ENCODE measurements around the gene IKZF4. TPM values are rescaled to one million over a fixed set of nuclear protein-coding genes. Genes with fewer than 3 reads are reported as not detected.
A peak's percentile ranks its signal among the peaks of the same experiment; 100 is the strongest.

IKZF4 gene
- total and polyA plus RNA-seq, 8 donors = 1.8 to 5.0 (median 3.1) TPM

DNA sequence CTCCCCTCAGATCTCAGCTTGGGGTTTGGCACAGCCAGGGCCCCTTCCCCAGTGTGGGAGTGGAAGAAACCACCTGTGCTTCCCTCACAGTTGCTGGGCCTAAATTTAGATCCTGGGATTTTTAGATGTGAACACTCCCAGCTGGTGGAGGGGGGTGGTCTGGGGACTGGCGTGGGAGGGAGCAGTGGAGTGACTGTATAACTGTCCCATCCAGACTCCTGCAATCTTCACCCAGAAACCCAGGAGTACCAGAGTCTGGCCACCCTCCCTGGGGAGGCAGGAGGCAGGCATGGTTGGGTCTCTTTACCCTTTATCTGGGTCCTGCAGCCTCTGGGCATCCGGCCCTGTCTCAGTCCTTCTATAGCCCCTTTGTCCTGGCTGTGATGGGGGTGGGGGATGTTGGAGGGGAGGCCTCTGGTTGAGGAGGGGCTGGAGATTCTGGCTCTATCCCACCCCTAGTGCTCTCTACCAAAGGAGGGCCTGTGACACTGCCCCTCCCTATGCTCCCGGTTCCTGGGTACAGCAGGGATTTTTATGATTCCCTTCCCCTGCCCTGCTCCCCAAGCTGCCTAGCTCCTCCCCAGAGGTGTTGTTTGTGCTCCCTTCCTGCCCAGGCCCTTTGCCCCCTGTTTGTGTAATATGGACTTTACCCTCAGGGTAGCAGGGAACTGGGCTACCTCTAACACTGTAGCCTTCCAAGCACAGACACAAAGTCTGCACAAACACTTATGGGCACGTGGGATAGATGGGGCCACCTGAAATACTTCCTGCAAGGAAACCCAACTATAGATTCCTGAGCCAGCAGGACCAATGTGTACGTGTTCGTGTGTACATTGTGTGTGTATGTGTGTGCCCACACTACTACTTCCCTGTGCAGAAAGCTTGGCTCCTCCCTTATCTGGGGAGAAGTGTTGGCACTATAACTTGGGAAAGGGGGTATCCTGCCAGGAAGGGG lies 60.8 kb downstream of the IKZF4 start:
- 10 to 17% methylated on average over 6 of the region's 6 CpGs for WGBS, 2 donors
- Histone ChIP-seq H3K4me1 (peaks cover 11 to 22% (median 22%) of the 10 kb centered on the region in 3 donors), H3K27ac (peak overlapping the region; percentile 94 to 97 (median 96)), H3K27me3 (no peaks in the 10 kb centered on the region), H3K9me3 (no peaks in the 10 kb centered on the region), H3K36me3 (peaks cover 0 to 10% (median 0%) of the 10 kb centered on the region in 3 donors), H3K4me3 (peak overlapping the region; percentile 43 to 91 (median 76))
- FAIRE-seq (no peak), DNase-seq (peak; percentile 60 to 79 (median 61)), ATAC-seq (peak; percentile 7 to 42 (median 37))
- TF ChIP-seq, protein P1, sequence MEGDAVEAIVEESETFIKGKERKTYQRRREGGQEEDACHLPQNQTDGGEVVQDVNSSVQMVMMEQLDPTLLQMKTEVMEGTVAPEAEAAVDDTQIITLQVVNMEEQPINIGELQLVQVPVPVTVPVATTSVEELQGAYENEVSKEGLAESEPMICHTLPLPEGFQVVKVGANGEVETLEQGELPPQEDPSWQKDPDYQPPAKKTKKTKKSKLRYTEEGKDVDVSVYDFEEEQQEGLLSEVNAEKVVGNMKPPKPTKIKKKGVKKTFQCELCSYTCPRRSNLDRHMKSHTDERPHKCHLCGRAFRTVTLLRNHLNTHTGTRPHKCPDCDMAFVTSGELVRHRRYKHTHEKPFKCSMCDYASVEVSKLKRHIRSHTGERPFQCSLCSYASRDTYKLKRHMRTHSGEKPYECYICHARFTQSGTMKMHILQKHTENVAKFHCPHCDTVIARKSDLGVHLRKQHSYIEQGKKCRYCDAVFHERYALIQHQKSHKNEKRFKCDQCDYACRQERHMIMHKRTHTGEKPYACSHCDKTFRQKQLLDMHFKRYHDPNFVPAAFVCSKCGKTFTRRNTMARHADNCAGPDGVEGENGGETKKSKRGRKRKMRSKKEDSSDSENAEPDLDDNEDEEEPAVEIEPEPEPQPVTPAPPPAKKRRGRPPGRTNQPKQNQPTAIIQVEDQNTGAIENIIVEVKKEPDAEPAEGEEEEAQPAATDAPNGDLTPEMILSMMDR (IDR thresholded peaks at IDR 0.05) = no peak
- intact Hi-C loops (cut with DNase I) = no loop called here

GRCh38 chr12:56082382-56082781 lies 61.5 kb downstream of the IKZF4 start:
- FAIRE-seq = no peak
- intact Hi-C loops (cut with DNase I) = no loop called here
- H3K27ac ChIP-seq = peak overlapping the region; percentile 11 to 97 (median 60)
- H3K4me1 ChIP-seq = peaks cover 18 to 29% (median 28%) of the 10 kb centered on the region in 3 donors
- TF ChIP-seq, protein P1 (IDR thresholded peaks at IDR 0.05) = no peak
- WGBS, 2 donors = 22 to 44% methylated on average over 2 of the region's 2 CpGs
- H3K36me3 ChIP-seq = peaks cover 0 to 10% (median 0%) of the 10 kb centered on the region in 3 donors
- no peaks in the 10 kb centered on the region for H3K9me3 ChIP-seq
- peak overlapping the region in 2 of 4 donors; percentile 86 to 91 for H3K4me3 ChIP-seq
- no peak for DNase-seq
- no peaks in the 10 kb centered on the region for H3K27me3 ChIP-seq
- ATAC-seq = no peak

DNA sequence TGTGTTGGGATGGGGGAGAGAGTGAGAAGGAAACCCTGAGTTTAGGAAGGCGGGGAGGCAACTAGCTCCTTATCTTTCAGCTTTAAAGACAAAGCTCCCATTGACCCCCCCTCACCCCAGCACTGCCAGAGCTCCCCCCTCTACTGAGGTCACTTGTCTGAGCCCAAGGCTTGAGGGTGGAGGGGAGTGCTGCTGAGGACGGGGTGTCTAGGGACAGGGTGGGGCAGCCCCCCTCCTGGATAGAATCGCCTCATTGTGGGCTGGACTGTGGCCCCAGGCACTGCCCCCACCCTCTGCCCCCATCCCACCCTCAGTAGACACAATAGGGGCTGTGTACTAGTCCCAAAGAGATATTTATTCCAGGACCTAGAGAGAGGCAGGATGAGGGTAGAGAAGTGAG lies 62.1 kb downstream of the IKZF4 start:
- ATAC-seq (no peak), DNase-seq (no peak), FAIRE-seq (no peak)
- intact Hi-C loops (cut with DNase I) = no loop called here
- TF ChIP-seq, protein P1 (IDR thresholded peaks at IDR 0.05) = no peak
- peaks cover 20 to 31% (median 30%) of the 10 kb centered on the region in 3 donors for H3K4me1 ChIP-seq
- peaks cover 0 to 16% (median 0%) of the 10 kb centered on the region in 3 donors for H3K36me3 ChIP-seq
- H3K27ac ChIP-seq = peak overlapping the region in 3 of 4 donors; percentile 11 to 97 (median 96)
- WGBS, 2 donors = 26 to 28% methylated on average over 3 of the region's 3 CpGs
- H3K27me3 ChIP-seq = no peaks in the 10 kb centered on the region
- no peaks in the 10 kb centered on the region for H3K9me3 ChIP-seq
- no peak overlapping the region for H3K4me3 ChIP-seq

- Histone ChIP-seq H3K9me3 (no peaks in the 10 kb centered on the region), H3K36me3 (peaks cover 0 to 37% (median 0%) of the 10 kb centered on the region in 3 donors), H3K27me3 (no peaks in the 10 kb centered on the region), H3K4me3 (no peak overlapping the region), H3K4me1 (peaks cover 20 to 31% (median 30%) of the 10 kb centered on the region in 3 donors), H3K27ac (peak overlapping the region in 1 of 4 donors; percentile 20)
- FAIRE-seq (no peak), DNase-seq (peak in 2 of 6 donors; percentile 29 to 44), ATAC-seq (no peak)
- 66 to 78% methylated on average over 15 of the region's 15 CpGs for WGBS, 2 donors
- intact Hi-C loops (cut with DNase I) = no loop called here
- TF ChIP-seq, protein P1 (IDR thresholded peaks at IDR 0.05) = no peak
These were observed 64.2 kb downstream of the IKZF4 start for GRCh38 chr12:56084958-56085543.

All from pancreas (tissue), 10 donors.